Mesenchymal stem cell (in vitro differentiated cells and primary cell): ENCODE results near the gene FNDC3B.
"Not testable (repeated sequence)": the region's sequence is repeated elsewhere in the genome, so short reads cannot be mapped to it uniquely, and the experiment has no call there.

ENCODE experiments used
- DNase-seq: peaks from one replicate; pipeline ENCODE4 v3.0.0-alpha.2; 2013
- H2AFZ ChIP-seq: one replicate; pipeline ENCODE4 v1.6.1; 2013; ENCODE audit warnings: low read depth, mild to moderate bottlenecking, control low read depth, inconsistent platforms, low read length, moderate library complexity
- H2AK5ac ChIP-seq: 2 replicates; pipeline ENCODE4 v1.6.1; 2013; ENCODE audit warnings: low read length, moderate library complexity, mild to moderate bottlenecking, inconsistent platforms; ENCODE audit not compliant: severe bottlenecking
- H2BK120ac ChIP-seq: one replicate; pipeline ENCODE4 v1.6.1; 2013; ENCODE audit warnings: low read depth, mild to moderate bottlenecking, inconsistent platforms, low read length, moderate library complexity
- H2BK12ac ChIP-seq, 2 experiments: one replicate each; pipeline ENCODE4 v1.6.1; 2013; ENCODE audit warnings: inconsistent platforms in 2 of 2, low read length in 2 of 2, mild to moderate bottlenecking in 2 of 2, moderate library complexity in 2 of 2, control low read depth in 1 of 2
- H2BK15ac ChIP-seq: one replicate; pipeline ENCODE4 v1.6.1; 2013; ENCODE audit warnings: mild to moderate bottlenecking, low read depth, inconsistent platforms; ENCODE audit not compliant: poor library complexity, severe bottlenecking
- H2BK5ac ChIP-seq: 2 replicates; pipeline ENCODE4 v1.6.1; 2013; ENCODE audit warnings: low read depth, mild to moderate bottlenecking, low read length, control low read depth, inconsistent platforms; ENCODE audit not compliant: poor library complexity, severe bottlenecking
- H3K14ac ChIP-seq, 2 experiments: one replicate each; pipeline ENCODE4 v1.6.1; 2013; ENCODE audit warnings: inconsistent platforms in 2 of 2, low read length in 2 of 2, control low read depth in 1 of 2, mild to moderate bottlenecking in 1 of 2, moderate library complexity in 1 of 2
- H3K18ac ChIP-seq, 2 experiments: one replicate each; pipeline ENCODE4 v1.6.1; 2013; ENCODE audit warnings: inconsistent platforms in 2 of 2, low read length in 2 of 2, control low read depth in 1 of 2, low read depth in 1 of 2, mild to moderate bottlenecking in 1 of 2
- H3K23ac ChIP-seq, 2 experiments: one replicate each; pipeline ENCODE4 v1.6.1; 2013; ENCODE audit warnings: inconsistent platforms in 2 of 2, low read length in 2 of 2, mild to moderate bottlenecking in 2 of 2, moderate library complexity in 2 of 2, control low read depth in 1 of 2
- H3K27ac ChIP-seq: 2 replicates; pipeline ENCODE4 v1.5.1; 2013; ENCODE audit warnings: mild to moderate bottlenecking, moderate library complexity, low read length, control low read depth, inconsistent platforms; ENCODE audit not compliant: poor library complexity, severe bottlenecking
- H3K27me3 ChIP-seq, 2 experiments: 2 replicates each; pipeline versions ENCODE4 v1.6.1 to v1.7.0; 2013; ENCODE audit warnings: low read length in 2 of 2, mild to moderate bottlenecking in 2 of 2, moderate library complexity in 2 of 2, control low read depth in 1 of 2, inconsistent platforms in 1 of 2; ENCODE audit not compliant: control insufficient read depth in 1 of 2, insufficient read depth in 1 of 2
- H3K36me3 ChIP-seq, 2 experiments: 2 replicates each; pipeline versions ENCODE4 v1.6.1 to v1.7.0; 2013; ENCODE audit warnings: low read length in 2 of 2, control low read depth in 1 of 2, inconsistent platforms in 1 of 2, low read depth in 1 of 2, mild to moderate bottlenecking in 1 of 2; ENCODE audit not compliant: insufficient read depth in 2 of 2, control insufficient read depth in 1 of 2
- H3K4ac ChIP-seq, 2 experiments: one replicate each; pipeline ENCODE4 v1.6.1; 2013; ENCODE audit warnings: inconsistent platforms in 2 of 2, low read length in 2 of 2, mild to moderate bottlenecking in 2 of 2, moderate library complexity in 2 of 2, control low read depth in 1 of 2, low read depth in 1 of 2
- H3K4me1 ChIP-seq: 2 replicates; pipeline ENCODE4 v1.6.1; 2013; ENCODE audit warnings: low read depth, low read length, control low read depth; ENCODE audit not compliant: control insufficient read depth, insufficient read depth
- H3K4me2 ChIP-seq: 2 replicates; pipeline ENCODE4 v1.6.1; 2013; ENCODE audit warnings: low read length, mild to moderate bottlenecking, inconsistent platforms; ENCODE audit not compliant: poor library complexity, severe bottlenecking
- H3K4me3 ChIP-seq, 2 experiments: 2 replicates each; pipeline versions ENCODE4 v1.5.1 to v1.7.0; 2013; ENCODE audit warnings: low read length in 2 of 2, mild to moderate bottlenecking in 2 of 2, control low read depth in 1 of 2, low read depth in 1 of 2; ENCODE audit not compliant: insufficient read depth in 1 of 2
- H3K79me1 ChIP-seq: replicated peaks from 2 replicates; pipeline ENCODE4 v1.6.1; 2013; ENCODE audit warnings: mild to moderate bottlenecking, control low read depth, low read length, inconsistent platforms; ENCODE audit not compliant: poor library complexity, severe bottlenecking
- H3K9ac ChIP-seq: 2 replicates; pipeline ENCODE4 v1.7.0; 2013; ENCODE audit warnings: mild to moderate bottlenecking, low read length, moderate library complexity
- H3K9me3 ChIP-seq: 2 replicates; pipeline ENCODE4 v1.7.0; 2013; ENCODE audit warnings: mild to moderate bottlenecking, low read length; ENCODE audit not compliant: control insufficient read depth
- H4K8ac ChIP-seq: one replicate; pipeline ENCODE4 v1.6.1; 2013; ENCODE audit warnings: inconsistent platforms, mild to moderate bottlenecking, low read length, moderate library complexity
- H4K91ac ChIP-seq: one replicate; pipeline ENCODE4 v1.6.1; 2013; ENCODE audit warnings: mild to moderate bottlenecking, low read length, inconsistent platforms
- WGBS: methylation state at CpG from one replicate; pipeline ENCODE4 v1.1.7; 2013; ENCODE audit warnings: mixed read lengths; 5-methylcytosine and 5-hydroxymethylcytosine counted together

Gene FNDC3B

GRCh38 chr3:172042663-172043179 lies 3.3 kb downstream of the FNDC3B start:
- not testable (repeated sequence) for H2AK5ac ChIP-seq, H3K9me3 ChIP-seq, H3K36me3 ChIP-seq, H2BK5ac ChIP-seq, H3K18ac ChIP-seq, H3K4me1 ChIP-seq, H4K8ac ChIP-seq, H3K23ac ChIP-seq, H3K27ac ChIP-seq, H2BK120ac ChIP-seq, H3K79me1 ChIP-seq, H3K27me3 ChIP-seq, H2BK15ac ChIP-seq, H4K91ac ChIP-seq, H3K4ac ChIP-seq, H2BK12ac ChIP-seq, H2AFZ ChIP-seq, H3K14ac ChIP-seq
- DNase-seq, result peak; percentile 83
- WGBS, result 94% methylated on average over 18 of the region's 21 CpGs
- H3K9ac ChIP-seq, result peak overlapping the region; percentile 98
- peak overlapping the region in 1 of 2 experiments; percentile 88 for H3K4me3 ChIP-seq
- H3K4me2 ChIP-seq, result peak overlapping the region; percentile 57

- peak overlapping the region; percentile 74 for H3K4me2 ChIP-seq
- 97% methylated on average over 3 of the region's 5 CpGs for WGBS
- H2BK120ac ChIP-seq, result no peak overlapping the region
- H3K14ac ChIP-seq, result no peak overlapping the region
- H3K4me3 ChIP-seq, result peak overlapping the region in 1 of 2 experiments; percentile 56
- H3K27ac ChIP-seq, result no peak overlapping the region
- peaks cover 5% of the 10 kb centered on the region for H3K4me1 ChIP-seq
- H3K9ac ChIP-seq, result peak overlapping the region; percentile 33
- H3K9me3 ChIP-seq, result no peaks in the 10 kb centered on the region
- H3K4ac ChIP-seq, result no peak overlapping the region
- H3K18ac ChIP-seq, result no peak overlapping the region
- H2AFZ ChIP-seq, result no peak overlapping the region
- H4K91ac ChIP-seq, result peak overlapping the region; percentile 27
- no peak overlapping the region for H3K23ac ChIP-seq
- no peak overlapping the region for H2BK12ac ChIP-seq
- no peaks in the 10 kb centered on the region for H3K79me1 ChIP-seq
- peaks cover 3 to 12% of the 10 kb centered on the region in 2 experiments for H3K36me3 ChIP-seq
- no peak overlapping the region for H2AK5ac ChIP-seq
- no peaks in the 10 kb centered on the region for H3K27me3 ChIP-seq
- DNase-seq, result no peak
- no peak overlapping the region for H2BK5ac ChIP-seq
- H2BK15ac ChIP-seq, result no peak overlapping the region
- H4K8ac ChIP-seq, result no peak overlapping the region
Measured at GRCh38 chr3:172043233-172043632, 3.9 kb downstream of the FNDC3B start.

- Histone ChIP-seq H4K91ac (no peak overlapping the region), H2AFZ (no peak overlapping the region), H3K4me2 (no peak overlapping the region), H2BK15ac (no peak overlapping the region), H3K36me3 (peaks cover 3 to 18% of the 10 kb centered on the region in 2 experiments), H2AK5ac (no peak overlapping the region), H2BK5ac (no peak overlapping the region), H3K14ac (no peak overlapping the region), H3K4me1 (peaks cover 5% of the 10 kb centered on the region), H3K79me1 (no peaks in the 10 kb centered on the region), H3K27ac (no peak overlapping the region), H3K23ac (no peak overlapping the region), H4K8ac (no peak overlapping the region), H3K18ac (no peak overlapping the region), H2BK12ac (no peak overlapping the region), H3K9me3 (no peaks in the 10 kb centered on the region), H3K27me3 (no peaks in the 10 kb centered on the region), H3K4ac (no peak overlapping the region), H3K9ac (peak overlapping the region; percentile 33), H3K4me3 (peak overlapping the region in 1 of 2 experiments; percentile 56), H2BK120ac (no peak overlapping the region)
- 100% methylated on average over 1 of the region's 5 CpGs for WGBS
- no peak for DNase-seq
Measured at GRCh38 chr3:172043766-172044165, 4.4 kb downstream of the FNDC3B start.

- Histone ChIP-seq H3K79me1 (no peaks in the 10 kb centered on the region), H3K23ac (no peak overlapping the region), H3K4ac (no peak overlapping the region), H2BK12ac (no peak overlapping the region), H3K4me2 (peak overlapping the region; percentile 13), H3K36me3 (peaks cover 5 to 28% of the 10 kb centered on the region in 2 experiments), H3K9me3 (no peaks in the 10 kb centered on the region), H3K4me1 (peaks cover 5% of the 10 kb centered on the region), H3K27me3 (no peaks in the 10 kb centered on the region), H3K9ac (peak overlapping the region; percentile 33), H2AFZ (no peak overlapping the region), H4K8ac (no peak overlapping the region), H2AK5ac (no peak overlapping the region), H4K91ac (no peak overlapping the region), H2BK120ac (no peak overlapping the region), H3K18ac (no peak overlapping the region), H3K4me3 (peak overlapping the region in 1 of 2 experiments; percentile 56), H3K27ac (no peak overlapping the region), H2BK5ac (no peak overlapping the region), H3K14ac (no peak overlapping the region), H2BK15ac (no peak overlapping the region)
- DNase-seq, result no peak
- WGBS, result 94% methylated on average over 2 of the region's 4 CpGs
Measured at GRCh38 chr3:172044833-172045585, 5.6 kb downstream of the FNDC3B start.
